ENCODE data around the gene RBM17.
"Not testable (repeated sequence)": the region's sequence is repeated elsewhere in the genome, so short reads cannot be mapped to it uniquely, and the experiment has no call there.

The RBM17 gene
- total RNA-seq: 130 to 133 reads per million in 2 donors

GRCh38 chr10:6088721-6089333, at the start of gene RBM17:
RBM17 (plus strand) TSS chr10:6089034; CDS start chr10:6097066, 8,032 bp downstream.
- peak; percentile 91 for DNase-seq

- DNase-seq: no peak
Measured at GRCh38 chr10:6039711-6040110, 49.1 kb upstream of the RBM17 start.

GRCh38 chr10:6040205-6040604, 48.6 kb upstream of the RBM17 start:
- DNase-seq: no peak

- DNase-seq: not testable (repeated sequence)
Measured at GRCh38 chr10:6043377-6043776, 45.5 kb upstream of the RBM17 start.

- DNase-seq: no peak
Measured at GRCh38 chr10:6044060-6044459, 44.8 kb upstream of the RBM17 start.

- no peak for DNase-seq
Measured at GRCh38 chr10:6044751-6045313, 44.0 kb upstream of the RBM17 start.

- DNase-seq: no peak
Measured at GRCh38 chr10:6045314-6045848, 43.5 kb upstream of the RBM17 start.

GRCh38 chr10:6045878-6046772, 42.7 kb upstream of the RBM17 start:
- no peak for DNase-seq

GRCh38 chr10:6046773-6047611, 41.8 kb upstream of the RBM17 start:
- no peak for DNase-seq

GRCh38 chr10:6047847-6048246, 41.0 kb upstream of the RBM17 start:
- DNase-seq: no peak

- no peak for DNase-seq
Measured at GRCh38 chr10:6048281-6049030, 40.4 kb upstream of the RBM17 start.

- no peak for DNase-seq
Measured at GRCh38 chr10:6049031-6049400, 39.8 kb upstream of the RBM17 start.

- DNase-seq: peak; percentile 74
Measured at GRCh38 chr10:6050801-6051445, 37.9 kb upstream of the RBM17 start.

- peak; percentile 20 for DNase-seq
Measured at GRCh38 chr10:6052247-6053221, 36.3 kb upstream of the RBM17 start.

- DNase-seq: no peak
Measured at GRCh38 chr10:6053303-6053702, 35.5 kb upstream of the RBM17 start.

GRCh38 chr10:6053816-6054631, 34.8 kb upstream of the RBM17 start:
- no peak for DNase-seq

GRCh38 chr10:6054884-6055283, 34.0 kb upstream of the RBM17 start:
- DNase-seq: no peak

- DNase-seq: no peak
Measured at GRCh38 chr10:6055929-6056328, 32.9 kb upstream of the RBM17 start.
